22Rv1 (cell line): ENCODE measurements around the gene IFT43.

Experiments used
- H3K27ac ChIP-seq: fragments of 450-650 bp; 2 replicates; pipeline ENCODE4 v1.5.1; 2017
- CTCF ChIP-seq: fragments of 450-650 bp; IDR thresholded peaks from 2 replicates; pipeline ENCODE4 v1.5.1; 2017; ENCODE audit warnings: mild to moderate bottlenecking
- ZFX ChIP-seq: fragments of 450-650 bp; IDR thresholded peaks from 2 replicates; pipeline ENCODE4 v1.6.1; 2017; ENCODE audit warnings: antibody characterized with exemption, borderline replicate concordance

Gene IFT43

DNA sequence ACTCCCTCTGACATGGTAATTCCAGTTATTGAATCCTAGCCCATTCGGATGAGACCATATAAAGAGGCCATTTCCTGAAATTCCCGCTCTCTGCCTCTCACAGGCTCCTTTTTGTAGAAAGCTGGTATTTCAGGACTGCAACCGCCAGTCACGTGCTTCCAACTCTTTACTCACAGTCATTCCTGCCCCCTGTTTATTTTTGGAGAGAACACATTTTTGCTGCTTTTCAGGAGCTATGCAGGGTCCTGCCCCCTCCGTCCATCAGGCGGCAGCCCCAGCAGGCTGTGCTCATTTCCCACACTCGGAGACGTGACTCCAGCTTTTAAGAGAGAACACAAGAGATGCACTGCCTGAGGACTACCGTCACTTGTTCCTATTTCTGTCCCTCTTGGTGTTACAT, 26.8 kb downstream of the IFT43 start:
- H3K27ac ChIP-seq, result no peak overlapping the region
- TF ChIP-seq CTCF (no peak), ZFX (no peak)

- no peak overlapping the region for H3K27ac ChIP-seq
- no peak for TF ChIP-seq CTCF
- no peak for TF ChIP-seq ZFX
These were observed 29.6 kb downstream of the IFT43 start for GRCh38 chr14:76015191-76015590.

DNA sequence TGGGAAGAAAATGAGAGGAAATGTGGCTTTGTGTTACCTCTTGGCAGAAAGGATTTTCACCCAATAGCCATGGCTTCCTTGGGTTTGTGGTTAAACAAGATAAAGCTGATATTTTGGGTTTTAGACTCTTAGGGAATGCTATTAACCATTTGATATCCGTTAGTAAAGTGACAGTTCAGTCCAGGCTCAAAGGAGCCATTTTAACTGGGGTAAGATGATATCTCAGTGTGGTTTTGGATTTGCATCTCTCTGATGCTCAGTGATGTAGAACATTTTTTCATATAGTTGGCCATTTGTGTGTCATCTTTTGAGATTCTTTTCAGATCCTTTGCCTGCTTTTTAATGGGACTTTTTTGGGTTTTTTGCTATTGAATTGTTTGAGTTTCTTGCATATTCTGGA, 30.1 kb downstream of the IFT43 start:
- TF ChIP-seq CTCF, result no peak
- TF ChIP-seq ZFX, result no peak
- no peak overlapping the region for H3K27ac ChIP-seq

DNA sequence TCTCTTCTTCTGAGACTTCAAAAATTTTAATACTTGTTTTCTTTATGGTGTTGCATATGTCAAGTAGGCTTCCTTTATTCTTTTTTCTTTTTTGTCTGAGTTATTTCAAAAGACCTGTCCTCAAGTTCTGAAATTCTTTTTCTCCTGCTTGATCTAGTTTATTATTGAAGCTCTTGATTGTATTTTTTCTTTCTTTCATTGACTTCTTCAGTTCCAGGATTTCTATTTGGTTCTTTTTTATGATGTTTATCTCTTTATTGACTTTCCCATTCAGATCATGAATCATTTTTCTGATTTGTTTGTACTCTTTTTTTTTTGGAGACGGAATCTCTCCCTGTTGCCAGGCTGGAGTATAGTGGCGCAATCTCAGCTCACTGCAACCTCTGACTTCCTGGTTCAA, 34.1 kb downstream of the IFT43 start:
- no peak for TF ChIP-seq ZFX
- TF ChIP-seq CTCF, result no peak
- H3K27ac ChIP-seq, result no peak overlapping the region

GRCh38 chr14:76022991-76023390, 37.4 kb downstream of the IFT43 start:
- H3K27ac ChIP-seq, result no peak overlapping the region
- no peak for TF ChIP-seq CTCF

DNA sequence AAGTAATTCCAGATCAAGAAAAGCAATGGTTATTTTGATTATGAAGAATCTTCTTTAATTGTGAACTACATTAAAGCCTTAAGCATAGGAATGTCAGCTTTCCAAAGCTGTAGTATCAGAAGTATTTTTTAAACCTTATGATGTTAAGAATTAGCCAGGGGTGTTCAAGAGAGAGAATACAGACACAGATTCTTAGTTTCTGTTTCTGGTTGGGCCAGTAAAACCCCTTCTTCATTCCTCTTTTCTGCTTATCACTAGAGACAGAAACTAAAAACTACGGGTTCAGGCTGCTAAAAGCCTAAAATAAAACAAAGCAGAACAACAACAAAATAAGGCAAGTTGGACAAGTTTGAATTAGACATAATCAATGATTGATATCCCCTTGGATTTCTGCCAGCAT, 38.2 kb downstream of the IFT43 start:
- H3K27ac ChIP-seq, result no peak overlapping the region
- TF ChIP-seq CTCF (no peak), ZFX (no peak)

DNA sequence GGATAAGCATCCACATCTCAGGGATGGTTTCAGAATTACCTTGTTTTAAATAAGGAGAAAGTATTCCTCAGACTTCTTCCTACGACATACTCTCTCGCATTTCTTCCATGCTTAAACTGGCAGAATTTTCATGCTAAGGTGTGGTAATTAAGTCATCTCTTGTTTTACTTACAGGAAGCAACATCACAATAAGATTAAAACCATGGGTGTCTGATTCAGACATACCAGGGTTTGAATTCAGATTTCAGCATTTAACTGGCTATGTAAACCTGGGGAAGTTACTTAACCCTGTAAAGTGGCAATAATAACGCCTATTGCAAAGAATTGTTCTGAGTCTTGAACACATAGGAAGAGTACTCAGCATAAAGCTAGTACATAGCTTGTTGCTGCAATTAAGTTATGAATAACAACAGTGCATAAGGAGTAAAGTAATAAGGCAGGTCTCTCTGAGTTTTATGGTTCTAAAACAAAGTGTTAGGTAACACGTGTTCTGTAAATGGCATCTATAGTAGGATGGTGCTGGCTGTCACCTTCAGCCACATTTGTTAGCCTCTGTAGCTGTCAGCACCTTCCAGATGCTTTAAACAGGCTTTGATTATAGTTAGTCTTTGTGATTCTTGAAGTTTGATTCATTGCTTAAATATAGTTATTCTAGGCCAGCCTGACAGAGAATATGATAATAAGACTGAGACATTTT, 38.8 kb downstream of the IFT43 start:
- TF ChIP-seq CTCF, result no peak
- TF ChIP-seq ZFX, result no peak
- H3K27ac ChIP-seq, result no peak overlapping the region
